HG03066 (cell line): Measurements from ENCODE around the gene CMTM4.
"Not testable (repeated sequence)": the region's sequence is repeated elsewhere in the genome, so short reads cannot be mapped to it uniquely, and the experiment has no call there.

ENCODE experiments used
- ATAC-seq: cut with Tn5 transposase; IDR thresholded peaks from one replicate; pipeline ENCODE4 v1.9.1; 2021; ENCODE audit warnings: low read depth; ENCODE audit not compliant: unreplicated experiment

CMTM4 gene

DNA sequence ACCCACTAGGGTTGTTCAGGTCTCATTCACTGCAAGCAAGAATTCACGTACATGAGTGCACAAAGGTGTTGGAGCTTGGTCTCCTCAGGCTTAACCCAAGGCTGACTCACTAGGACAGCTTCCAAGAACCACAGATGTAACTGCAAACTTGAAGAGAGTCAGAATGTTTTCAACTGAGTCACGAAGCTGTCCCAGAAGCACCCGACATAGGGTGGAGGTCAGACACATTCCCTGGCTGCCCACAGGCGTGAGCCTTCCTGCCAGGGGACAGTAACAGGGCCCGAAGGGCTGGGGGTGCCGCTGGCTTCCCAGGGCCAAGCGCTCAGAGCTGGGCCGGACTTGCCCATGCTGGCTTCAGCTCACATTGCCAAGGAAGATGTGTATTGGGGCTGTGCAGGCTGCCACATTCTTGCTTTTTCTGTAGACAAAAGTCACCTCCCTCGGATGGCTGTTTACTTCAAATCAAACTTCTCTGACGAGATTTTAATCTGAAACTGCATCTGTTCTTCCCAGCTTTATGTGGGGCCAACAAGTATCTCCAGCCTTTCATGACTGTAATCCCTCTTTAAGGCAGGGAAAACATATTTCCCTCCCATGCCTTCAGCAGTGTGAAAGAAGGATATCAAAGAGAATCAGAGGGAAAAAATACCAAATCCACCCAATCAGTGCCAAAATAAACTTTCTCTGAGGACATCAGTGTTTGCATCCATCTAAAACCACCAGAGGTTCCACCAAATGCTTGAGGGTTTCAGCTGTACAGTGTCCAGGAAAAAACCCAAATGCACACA, 77.8 kb downstream of the CMTM4 start:
- ATAC-seq = no peak

DNA sequence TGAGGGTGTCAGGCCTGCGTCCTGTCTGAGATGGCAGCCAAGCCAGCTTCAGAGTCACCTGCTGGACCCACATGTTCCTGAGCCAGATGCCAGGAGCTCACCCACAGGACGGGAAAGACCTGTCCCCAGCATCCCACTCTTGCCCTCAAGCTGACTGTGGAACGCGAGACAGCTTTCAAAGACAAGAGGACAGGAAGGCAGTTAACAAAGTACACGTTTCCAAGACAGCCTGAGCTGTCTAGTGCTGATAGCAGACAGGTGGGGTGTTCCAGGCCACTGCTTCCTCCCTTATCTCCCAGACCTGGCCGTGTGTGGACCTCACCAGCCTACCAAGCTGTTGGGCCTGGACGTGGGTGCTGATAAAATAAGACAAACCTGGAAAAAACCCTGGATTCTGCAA, 78.8 kb downstream of the CMTM4 start:
- ATAC-seq = no peak

DNA sequence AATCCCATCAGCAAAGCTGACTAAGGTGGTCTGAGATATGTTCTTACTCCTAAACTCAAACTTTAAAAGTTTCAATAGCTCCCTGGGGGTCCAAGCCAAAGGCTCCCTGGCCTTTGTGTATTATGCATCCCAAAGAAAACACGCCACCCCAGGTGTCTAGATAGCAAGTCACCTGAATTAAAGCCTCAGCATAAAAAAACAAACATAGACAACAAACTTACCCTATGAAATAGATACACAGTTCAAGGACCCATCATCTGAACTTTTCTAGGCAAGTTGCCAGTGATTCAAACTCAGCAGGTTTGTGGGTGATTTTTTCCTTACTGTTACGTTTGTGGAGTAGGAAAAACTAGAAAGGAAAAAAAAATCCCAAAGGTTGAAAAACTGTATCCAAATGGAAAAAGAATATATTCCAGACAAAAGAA, 79.5 kb downstream of the CMTM4 start:
- ATAC-seq = no peak

DNA sequence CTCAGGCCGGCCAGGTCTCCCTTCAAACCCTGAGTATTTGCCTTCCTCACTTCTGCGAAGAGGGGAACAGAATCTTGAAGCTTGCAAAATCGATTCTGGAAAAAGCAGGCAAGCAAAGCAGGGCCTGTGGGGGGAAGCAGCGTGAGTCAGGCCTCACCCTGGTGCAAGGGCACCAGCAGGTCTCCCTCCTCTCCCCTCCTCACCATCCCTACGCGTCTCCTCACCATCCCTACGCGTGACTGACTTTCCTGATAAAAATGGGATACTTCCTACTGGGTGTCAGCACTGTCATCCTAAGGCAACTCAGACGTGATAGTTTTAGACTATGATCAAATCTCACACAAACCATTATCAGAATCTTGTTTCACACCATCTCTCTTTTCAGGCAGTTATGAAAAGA, 80.0 kb downstream of the CMTM4 start:
- ATAC-seq = no peak

DNA sequence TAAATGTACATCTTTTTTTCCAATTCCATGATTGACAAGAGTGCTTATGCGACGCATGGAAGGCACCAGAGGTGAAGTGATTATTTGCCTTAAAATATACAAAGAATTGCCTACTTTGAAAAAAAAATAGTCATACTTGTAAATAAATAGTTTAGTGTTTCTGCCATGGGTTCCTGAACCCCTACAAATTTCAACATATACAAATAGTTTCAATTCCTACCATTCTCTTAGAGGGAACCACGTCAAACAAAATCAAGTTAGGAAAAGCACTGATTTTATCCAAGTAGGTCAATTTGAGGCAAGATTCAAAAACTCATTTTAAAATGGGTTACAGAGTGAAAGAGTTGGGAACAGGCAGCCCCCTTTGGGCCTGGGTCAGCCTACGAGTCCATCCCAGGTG, 80.4 kb downstream of the CMTM4 start:
- no peak for ATAC-seq

DNA sequence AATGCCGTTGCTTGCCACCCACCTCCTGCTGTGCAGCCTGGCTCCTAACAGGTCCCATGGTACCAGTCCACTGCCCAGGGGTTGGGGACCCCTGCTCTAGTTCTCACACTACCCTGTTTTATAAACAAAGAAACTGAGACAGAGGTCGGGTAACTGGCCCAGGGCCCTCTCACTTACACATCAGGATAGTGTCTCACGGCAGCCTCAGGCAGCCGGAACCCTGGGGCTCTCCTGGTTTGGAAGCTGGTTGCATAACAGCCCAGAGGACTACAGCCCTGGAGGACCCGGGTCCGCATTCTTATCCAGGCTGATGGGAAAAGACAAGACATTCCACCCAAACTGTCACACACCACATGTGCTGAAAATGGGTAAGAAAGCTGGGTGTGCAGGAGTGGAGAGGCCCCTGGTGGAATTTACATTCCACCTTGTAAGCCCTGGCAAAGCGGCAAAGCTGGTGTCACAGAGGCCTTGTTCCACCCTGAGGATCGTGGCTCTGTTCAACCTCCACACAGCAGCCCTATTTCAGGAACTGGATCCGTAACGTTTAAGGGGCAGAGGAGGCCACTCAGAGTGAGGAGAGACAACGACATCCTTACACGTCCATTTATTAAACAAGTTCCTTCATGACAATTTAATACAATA, 82.3 kb downstream of the CMTM4 start:
- no peak for ATAC-seq

DNA sequence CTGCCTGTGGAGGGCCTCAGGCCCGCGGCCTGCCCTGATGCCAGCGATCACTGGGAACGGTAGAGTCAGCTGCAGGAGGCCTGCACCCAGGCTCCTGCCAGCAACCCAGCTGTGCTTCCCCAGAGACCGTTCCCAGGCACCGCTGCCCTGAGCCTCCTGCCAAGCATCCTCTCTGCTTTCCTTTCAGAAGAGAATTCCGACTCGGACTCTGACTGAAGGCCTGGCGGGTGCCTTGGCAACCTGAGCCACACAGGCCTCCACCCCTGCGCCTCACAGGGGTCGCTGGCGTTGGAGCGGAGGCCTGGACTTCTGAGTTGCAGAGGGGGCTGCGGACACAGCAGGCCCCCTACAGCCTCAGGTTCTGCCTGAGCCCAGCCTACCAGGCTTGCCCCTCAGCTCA, 84.1 kb downstream of the CMTM4 start:
- no peak for ATAC-seq

DNA sequence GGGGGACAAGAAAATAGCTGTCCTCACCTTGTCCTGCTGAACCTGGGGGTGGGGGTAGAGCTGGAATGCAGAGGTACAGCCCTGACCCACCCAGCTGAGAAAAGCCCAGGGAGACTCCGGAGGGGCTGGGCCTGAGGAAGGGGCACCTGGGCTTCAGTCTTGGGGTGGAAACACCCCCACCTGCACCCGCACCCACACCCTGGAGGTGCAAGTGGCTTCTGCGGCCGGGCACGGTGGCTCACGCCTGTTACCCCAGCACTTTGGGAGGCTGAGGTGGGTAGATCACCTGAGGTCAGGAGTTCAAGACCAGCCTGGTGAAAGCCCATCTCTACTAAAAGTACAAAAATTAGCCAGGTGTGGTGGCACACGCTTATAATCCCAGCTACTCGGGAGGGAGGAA, 84.6 kb downstream of the CMTM4 start:
- ATAC-seq = not testable (repeated sequence)

DNA sequence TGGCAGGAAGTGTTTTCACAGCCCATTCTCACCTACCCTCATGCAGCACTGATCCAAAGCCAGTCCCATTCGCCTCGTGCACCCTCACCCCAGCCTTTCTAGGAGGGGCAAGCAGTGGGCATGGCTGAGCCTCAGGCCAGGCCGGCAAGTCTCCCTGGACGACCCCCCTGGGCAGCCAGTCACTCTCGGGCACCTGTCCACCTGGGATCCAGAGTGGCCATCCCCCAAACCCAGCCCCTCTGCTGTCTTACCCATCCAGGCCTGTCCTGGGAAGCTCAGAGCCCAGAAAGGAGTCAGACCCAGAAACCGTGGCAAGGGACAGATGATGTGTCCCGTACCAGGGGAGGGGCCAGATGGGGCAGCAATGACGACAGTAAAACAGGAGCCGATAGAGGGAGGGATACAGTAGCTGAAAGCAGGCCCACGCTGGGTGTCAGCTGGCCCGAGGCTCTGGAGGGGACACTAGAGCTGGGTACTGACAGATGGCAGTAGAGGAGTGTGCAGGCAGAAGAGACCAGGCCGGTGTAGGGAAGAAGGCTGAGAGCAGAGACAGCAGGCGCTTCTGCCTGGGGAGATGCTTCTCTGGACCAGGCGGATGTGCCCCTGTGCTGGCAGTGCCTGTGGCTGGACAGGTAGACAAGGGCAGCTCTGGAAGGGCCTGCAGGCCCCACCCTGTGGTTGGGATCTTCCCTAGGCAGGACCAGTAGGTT, 86.3 kb downstream of the CMTM4 start:
- ATAC-seq = no peak

DNA sequence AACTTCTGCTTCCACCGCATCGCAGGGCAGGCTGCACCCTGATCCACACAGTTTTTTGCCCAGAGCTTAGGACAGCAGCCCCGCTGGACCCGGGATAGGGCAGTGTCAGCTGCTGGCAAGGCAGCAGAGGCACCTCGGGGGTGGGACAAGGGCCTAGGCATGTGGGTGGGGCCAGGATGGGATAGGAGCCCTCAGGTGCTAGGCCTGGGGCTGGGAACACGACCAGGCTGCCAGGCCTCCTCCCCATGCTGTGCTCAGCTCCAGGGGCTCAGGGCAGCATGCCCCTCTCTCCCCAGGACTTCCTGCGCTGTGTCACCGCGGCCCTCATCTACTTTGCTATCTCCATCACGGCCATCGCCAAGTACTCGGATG, 87.4 kb downstream of the CMTM4 start:
- ATAC-seq = no peak

DNA sequence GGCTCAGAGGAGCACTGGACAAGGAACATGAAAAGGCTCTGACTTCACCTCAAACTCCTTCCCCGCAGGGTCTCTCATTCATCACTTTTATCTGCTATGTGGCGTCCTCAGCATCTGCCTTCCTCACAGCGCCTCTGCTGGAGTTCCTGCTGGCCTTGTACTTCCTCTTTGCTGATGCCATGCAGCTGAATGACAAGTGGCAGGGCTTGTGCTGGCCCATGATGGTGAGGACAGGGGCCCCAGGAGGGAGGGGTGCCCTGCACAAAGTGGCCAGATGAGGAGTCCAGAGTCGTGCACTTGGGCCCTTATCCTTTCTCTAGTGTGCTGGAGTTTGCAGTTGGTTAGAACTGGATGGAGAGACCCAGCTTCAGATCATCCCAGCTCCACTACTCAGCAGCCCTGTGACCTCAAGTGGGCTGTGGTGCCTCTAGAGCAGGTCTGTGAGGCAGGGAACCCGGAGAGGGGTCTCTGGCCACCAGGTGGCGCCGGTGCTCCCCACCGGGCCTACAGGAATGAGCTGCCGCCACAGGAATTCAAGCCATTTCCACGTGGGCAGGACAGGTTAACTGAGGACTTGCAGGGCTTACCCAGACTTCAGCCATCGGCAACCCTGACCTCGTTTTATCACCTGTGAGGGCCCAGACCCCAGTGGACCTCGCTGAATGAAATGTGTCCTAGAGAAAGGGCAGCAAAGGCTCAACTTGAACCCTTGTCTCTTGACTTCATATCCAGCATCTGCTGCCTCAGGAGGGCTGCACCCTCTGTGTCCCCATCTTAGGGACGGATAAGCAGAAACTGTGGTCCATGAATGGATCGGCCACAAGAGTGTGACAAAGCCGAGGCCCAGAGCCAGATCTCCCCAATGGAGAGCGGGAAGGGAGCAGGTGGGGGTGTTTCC, 88.1 kb downstream of the CMTM4 start:
- ATAC-seq = peak; percentile 28

DNA sequence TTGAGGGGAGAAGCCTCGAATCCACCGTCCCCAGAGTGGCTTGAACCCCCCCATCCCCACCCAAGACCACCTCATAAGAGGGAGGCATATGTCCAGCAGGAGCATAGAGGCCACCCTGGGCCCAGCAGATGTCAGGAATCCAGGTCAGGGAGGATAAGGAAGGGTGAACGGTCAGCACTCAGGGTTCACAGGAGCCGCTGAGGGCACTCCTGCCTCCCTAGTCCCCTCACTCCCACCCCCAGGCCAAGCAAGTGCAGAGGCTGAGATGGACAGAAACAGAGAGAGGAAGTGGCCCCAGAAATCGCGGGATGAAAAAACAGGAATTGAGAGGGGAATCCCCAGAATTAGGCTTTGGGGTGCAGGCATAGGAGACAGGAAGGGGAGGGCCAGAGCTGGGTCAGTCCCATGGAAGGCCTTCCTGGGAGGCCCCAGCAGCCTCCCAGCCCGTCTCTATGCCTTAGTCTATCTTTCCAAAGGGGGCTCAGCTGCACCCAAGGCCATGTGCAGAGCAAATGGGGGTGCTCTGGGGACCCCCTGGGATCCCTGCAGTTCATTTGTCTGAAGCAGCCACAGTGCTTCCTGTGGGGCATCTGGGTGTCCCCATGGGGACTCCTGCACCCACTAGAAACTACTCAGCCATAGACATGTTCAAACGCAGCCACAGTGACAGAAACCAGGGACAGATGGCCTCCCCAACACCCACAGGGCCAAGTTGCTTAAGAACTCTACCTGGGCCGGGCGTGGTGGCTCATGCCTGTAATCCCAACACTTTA, 90.4 kb downstream of the CMTM4 start:
- peak; percentile 46 for ATAC-seq

DNA sequence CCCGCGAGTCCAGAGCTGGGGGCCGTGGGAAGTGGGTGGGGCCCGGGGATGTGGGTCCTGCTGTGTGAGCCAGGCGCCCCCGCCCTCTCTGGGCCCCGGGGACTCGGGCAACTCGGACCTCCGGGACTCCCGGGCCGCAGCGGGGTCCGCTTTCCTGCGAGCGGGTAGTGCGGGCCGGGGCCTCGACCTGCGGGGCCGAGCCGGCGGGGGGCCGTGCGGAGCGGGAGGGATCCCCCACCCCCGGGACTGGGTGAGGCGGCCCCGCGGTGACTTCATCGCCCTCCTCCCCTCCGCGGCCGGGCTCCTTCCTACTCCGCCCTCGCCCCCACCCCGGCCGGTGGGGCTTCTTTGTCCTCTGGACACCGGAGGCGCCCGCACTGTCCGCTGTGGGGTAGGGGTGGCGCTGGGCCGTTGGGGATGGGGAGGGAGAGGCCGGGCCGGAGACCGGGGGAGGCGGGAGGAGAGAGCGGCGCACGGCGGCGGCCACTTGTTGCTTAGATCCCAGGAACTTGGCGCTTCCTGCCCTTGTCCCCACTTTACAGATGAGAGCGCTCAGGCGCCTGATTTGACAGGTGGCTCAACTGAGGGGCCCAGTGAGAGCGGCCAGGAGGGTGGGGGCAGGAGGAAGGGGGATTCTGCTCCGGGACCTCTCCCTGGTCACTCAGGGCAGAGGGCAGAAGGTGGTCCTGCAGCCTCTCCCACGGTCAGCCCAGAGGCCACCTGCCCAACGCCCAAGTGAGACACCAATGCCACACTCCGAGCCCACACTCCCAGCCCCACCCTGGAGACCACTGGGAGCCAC, 91.2 kb downstream of the CMTM4 start:
- ATAC-seq = peak; percentile 8

DNA sequence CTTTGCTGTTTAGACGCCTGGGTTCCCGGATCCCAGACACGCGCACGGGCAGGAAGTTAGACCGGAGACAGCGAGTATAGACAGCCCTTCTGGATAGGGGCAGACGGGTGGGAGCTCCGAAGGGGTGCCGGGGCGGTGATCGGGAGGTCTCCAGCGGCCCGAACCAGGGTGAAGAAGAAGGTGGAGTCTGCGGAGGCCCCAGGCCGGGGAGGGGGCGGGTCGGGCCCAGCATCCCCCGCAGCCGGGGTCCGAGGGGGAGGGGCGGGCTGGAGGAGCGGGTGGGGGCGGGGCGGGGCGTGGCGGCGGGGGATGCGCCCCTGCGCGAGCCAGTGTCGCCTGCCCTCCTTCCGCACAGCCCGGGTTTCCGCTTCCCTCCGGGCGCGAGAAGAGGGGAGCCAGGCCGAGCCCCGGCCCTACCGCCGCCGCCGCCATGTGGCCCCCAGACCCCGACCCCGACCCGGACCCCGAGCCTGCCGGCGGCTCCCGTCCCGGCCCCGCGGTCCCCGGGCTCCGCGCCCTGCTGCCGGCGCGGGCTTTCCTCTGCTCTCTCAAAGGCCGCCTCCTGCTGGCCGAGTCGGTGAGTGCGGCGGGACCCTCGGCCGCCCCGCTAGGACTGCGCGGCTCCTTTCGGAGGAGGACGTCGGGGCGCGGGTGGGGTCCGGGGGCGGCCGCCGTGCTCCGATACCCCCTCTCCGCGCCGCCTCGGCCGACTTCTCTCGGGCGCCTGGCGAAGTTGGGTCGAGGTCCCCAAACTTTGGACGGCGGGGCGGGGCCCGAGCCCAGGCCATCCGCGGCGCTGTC, 92.0 kb downstream of the CMTM4 start, which contains the start of gene CMTM3:
Gene CMTM3, plus strand, starts transcription at position 329 of the 801 bp plus-strand sequence. Its CDS starts 102 bp downstream, at position 431.
- ATAC-seq = peak; percentile 50

DNA sequence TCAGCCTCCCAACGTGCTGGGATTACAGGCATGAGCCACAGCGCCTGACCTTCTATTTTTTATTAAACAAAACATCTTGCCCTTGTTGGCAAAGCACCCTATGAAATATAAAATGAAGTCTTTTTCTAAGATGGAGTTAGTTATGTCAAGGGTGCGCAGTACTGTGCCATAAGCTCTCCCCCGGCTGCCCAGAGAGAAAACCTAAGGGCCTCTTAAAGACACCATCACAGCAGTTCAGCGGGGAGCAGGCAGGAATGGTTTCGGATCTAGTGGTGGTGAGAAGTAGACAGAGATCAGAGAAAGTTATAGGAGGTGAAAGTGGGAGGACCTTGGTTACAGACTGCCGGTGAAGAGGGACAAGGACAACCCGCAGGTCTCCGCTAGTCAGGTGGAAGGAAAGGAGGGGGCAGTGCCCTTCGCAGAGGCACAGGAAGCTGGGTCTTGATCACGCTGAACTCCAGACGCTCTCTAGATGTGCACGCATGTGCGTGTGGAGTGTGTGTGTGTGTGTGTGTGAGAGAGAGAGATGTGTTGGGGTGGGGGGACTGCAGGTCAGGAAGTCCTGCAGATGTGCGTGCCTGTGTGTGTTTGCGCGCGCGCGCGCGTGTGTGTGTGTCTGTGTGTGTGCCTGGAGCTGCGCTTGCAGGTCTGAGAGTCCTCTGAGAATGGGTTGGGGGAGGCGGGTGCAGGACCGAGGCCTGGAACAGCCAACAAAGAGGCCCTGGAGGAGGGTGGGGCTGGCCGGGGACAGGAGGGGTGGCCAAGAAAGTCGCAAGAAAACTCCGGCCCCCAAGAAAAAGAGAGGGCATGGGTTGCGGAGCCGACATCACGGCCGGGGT, 92.8 kb downstream of the CMTM4 start:
- no peak for ATAC-seq

DNA sequence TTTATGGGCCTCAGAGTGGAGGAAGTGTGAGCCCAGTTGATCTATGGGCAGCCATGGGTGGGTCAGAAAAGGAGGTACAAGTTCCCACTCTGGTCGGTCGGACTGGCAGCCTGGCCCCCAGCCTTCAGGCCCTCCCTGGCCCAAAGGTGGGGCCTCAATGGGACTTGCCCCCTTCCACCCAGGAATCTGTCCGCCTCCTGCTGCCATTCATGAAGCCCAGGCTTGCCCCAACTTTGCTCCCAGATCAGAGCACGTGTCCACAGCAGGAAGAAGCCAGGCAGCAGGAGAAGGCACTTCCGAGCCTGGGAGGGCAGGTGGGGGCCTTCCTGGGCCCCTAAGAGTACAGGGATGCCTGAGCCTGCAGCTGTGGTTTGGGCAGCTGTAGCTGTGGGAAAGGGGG, 95.1 kb downstream of the CMTM4 start:
- ATAC-seq = no peak

DNA sequence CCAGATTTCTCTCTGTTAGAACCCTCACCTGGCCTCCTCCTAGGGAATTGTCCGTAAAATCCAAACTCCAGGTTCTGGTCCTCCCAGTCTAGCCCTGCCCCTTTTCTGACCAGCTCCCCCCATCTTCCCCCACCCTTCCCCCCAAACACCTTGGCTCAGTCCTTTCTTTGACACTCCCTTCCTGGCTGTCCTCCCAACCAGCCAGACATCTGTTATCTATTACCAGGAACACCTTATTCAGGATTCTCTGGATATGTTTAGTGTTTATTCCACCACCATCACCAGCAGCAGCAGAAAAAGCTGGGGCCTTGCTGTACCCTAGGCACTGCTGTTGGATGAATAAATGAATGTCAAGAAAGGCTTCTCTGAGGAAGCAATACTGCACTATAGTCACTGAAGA, 96.1 kb downstream of the CMTM4 start:
- ATAC-seq = no peak
